ENCODE results near the gene CREB3L1.
A peak's percentile ranks its signal among the peaks of the same experiment; 100 is the strongest.

The CREB3L1 gene

DNA sequence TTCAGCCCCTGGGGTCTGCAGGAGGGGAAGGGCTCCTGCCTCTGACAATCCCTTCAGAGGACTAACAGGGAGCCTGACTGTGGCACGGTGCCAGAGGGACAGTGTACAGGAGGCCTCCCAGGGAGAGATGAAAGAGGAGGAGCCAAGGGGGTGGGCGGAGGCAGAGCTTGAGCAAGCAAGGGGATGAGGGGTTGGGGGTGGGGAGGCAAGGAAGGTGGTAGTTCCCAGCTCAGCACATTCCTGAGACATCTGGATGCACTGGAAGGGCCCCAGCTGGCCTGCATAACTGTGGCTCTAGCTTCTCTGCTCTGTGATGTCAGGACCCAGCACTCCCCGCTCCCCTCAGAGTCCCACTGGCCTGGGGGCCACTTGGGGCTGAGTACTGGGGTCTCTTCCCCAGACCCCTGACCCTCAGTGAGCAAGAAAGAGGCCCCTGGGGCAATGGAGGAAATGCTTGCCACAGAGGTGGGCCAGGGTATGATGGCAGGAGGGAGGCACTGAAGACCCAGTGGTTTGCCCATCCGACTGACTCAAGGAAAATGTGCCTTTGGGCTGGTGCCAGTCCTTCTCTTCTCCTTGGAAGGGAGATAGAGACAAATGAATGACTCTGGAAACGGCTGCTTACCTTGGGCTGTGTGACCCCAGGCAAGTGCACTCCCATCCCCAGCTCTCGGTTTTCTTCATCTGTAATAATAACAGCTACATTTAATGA, 13.3 kb downstream of the CREB3L1 start:
- H2BK5ac ChIP-seq (ENCODE audit: low read depth, low read length, poor library complexity): peak overlapping the region; percentile 32
- H4K91ac ChIP-seq (ENCODE audit: low read depth, low read length): peak overlapping the region; percentile 64
- no peak for DNase-seq
- peak overlapping the region; percentile 0 for H4K8ac ChIP-seq (ENCODE audit: low read depth, low read length)
- no peak overlapping the region for H3K4me3 ChIP-seq (ENCODE audit: low read depth, low read length)
- H3K14ac ChIP-seq (ENCODE audit: low read length): peak overlapping the region; percentile 45
- peaks cover 48 to 54% of the 10 kb centered on the region in 2 experiments for H3K4me1 ChIP-seq (ENCODE audit: control insufficient read depth in 1 of 2, insufficient read depth in 2 of 2, low read length in 2 of 2)
- WGBS (ENCODE audit: extremely low coverage, insufficient coverage, insufficient read length): no CpG with 5 or more reads among the region's 6 CpGs
- peak overlapping the region; percentile 37 for H2BK120ac ChIP-seq (ENCODE audit: insufficient read depth, low read length, poor library complexity)
- no peak overlapping the region for H3K23ac ChIP-seq (ENCODE audit: low read length)
- H3K27ac ChIP-seq (ENCODE audit: low read depth, low read length): peak overlapping the region; percentile 73
- peaks cover 34% of the 10 kb centered on the region for H3K79me1 ChIP-seq (ENCODE audit: low read length)
- no peak overlapping the region for H2AFZ ChIP-seq (ENCODE audit: insufficient read depth, low read length, poor library complexity)
- peaks cover 7% of the 10 kb centered on the region for H3K79me2 ChIP-seq (ENCODE audit: control insufficient read depth, insufficient read depth, low read length, poor library complexity)
- H3K9ac ChIP-seq (ENCODE audit: low read length): no peak overlapping the region
- peak overlapping the region; percentile 75 for H2BK12ac ChIP-seq (ENCODE audit: low read length)
- peak overlapping the region; percentile 55 for H2AK5ac ChIP-seq (ENCODE audit: low read length)
- H3K9me3 ChIP-seq (ENCODE audit: insufficient read depth, low read depth, low read length): no peaks in the 10 kb centered on the region
- H4K12ac ChIP-seq (ENCODE audit: low read depth, low read length): no peak overlapping the region
- no peaks in the 10 kb centered on the region for H3K27me3 ChIP-seq (ENCODE audit: insufficient read depth, low read length)
- peak overlapping the region; percentile 32 for H3K4me2 ChIP-seq (ENCODE audit: low read length)
- H3K18ac ChIP-seq (ENCODE audit: low read length): peak overlapping the region; percentile 35
- H3K36me3 ChIP-seq (ENCODE audit: control insufficient read depth in 1 of 2, insufficient read depth in 2 of 2, low read length in 2 of 2): peaks cover 3 to 10% of the 10 kb centered on the region in 2 experiments
- H3K4ac ChIP-seq (ENCODE audit: low read depth, low read length): peak overlapping the region; percentile 30

DNA sequence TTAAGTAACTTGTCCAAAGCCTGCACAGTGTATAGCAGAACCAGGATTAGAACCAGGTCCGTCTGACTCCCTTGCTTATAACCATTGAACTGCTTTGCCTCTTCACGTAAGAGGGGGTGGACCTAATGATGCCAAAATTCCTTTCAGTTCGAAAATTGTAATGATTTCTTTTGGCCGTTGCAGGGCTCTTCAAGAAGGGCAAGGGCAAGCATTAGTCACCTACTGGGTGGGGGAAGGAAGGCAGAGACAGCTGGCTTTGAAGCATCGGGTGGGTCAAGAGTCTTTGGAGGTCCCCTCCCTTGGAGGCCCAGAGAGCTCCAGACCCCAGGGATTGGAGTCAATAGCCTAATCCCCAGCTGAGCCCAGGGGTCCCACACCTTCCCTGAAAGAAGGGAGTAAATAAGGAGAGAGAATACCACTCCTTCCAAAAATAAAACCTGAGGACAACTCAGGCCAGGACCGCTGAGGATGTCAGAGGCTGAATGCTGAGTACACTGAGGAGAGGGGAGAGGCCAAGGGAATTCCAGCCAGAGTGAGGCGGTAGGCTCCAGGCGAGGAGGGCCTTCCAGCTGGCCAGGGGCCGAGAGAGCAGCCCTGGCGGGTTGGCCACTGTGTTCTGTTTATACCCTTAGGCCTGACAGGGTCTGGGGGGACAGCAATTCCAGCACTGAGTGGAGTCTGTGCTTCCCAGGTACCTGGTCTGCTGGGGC, 14.1 kb downstream of the CREB3L1 start:
- Histone ChIP-seq H3K9me3 (ENCODE audit: insufficient read depth, low read depth, low read length) (no peaks in the 10 kb centered on the region), H3K79me2 (ENCODE audit: control insufficient read depth, insufficient read depth, low read length, poor library complexity) (peaks cover 11% of the 10 kb centered on the region), H4K8ac (ENCODE audit: low read depth, low read length) (peak overlapping the region; percentile 35), H3K36me3 (ENCODE audit: control insufficient read depth in 1 of 2, insufficient read depth in 2 of 2, low read length in 2 of 2) (peaks cover 3 to 10% of the 10 kb centered on the region in 2 experiments), H3K79me1 (ENCODE audit: low read length) (peaks cover 40% of the 10 kb centered on the region), H3K27me3 (ENCODE audit: insufficient read depth, low read length) (no peaks in the 10 kb centered on the region), H2BK12ac (ENCODE audit: low read length) (peak overlapping the region; percentile 68), H3K23ac (ENCODE audit: low read length) (no peak overlapping the region), H3K4me2 (ENCODE audit: low read length) (no peak overlapping the region), H3K4me1 (ENCODE audit: control insufficient read depth in 1 of 2, insufficient read depth in 2 of 2, low read length in 2 of 2) (peaks cover 54 to 60% of the 10 kb centered on the region in 2 experiments), H3K27ac (ENCODE audit: low read depth, low read length) (peak overlapping the region; percentile 73), H2AK5ac (ENCODE audit: low read length) (peak overlapping the region; percentile 49), H3K18ac (ENCODE audit: low read length) (peak overlapping the region; percentile 68), H2BK120ac (ENCODE audit: insufficient read depth, low read length, poor library complexity) (no peak overlapping the region), H4K12ac (ENCODE audit: low read depth, low read length) (no peak overlapping the region), H2BK5ac (ENCODE audit: low read depth, low read length, poor library complexity) (peak overlapping the region; percentile 24), H3K4ac (ENCODE audit: low read depth, low read length) (no peak overlapping the region), H3K4me3 (ENCODE audit: low read depth, low read length) (no peak overlapping the region), H3K9ac (ENCODE audit: low read length) (no peak overlapping the region), H2AFZ (ENCODE audit: insufficient read depth, low read length, poor library complexity) (no peak overlapping the region), H4K91ac (ENCODE audit: low read depth, low read length) (peak overlapping the region; percentile 42), H3K14ac (ENCODE audit: low read length) (peak overlapping the region; percentile 45)
- whole genome bisulfite sequencing (ENCODE audit: extremely low coverage, insufficient coverage, insufficient read length): no CpG with 5 or more reads among the region's 10 CpGs
- DNase-seq: no peak

DNA sequence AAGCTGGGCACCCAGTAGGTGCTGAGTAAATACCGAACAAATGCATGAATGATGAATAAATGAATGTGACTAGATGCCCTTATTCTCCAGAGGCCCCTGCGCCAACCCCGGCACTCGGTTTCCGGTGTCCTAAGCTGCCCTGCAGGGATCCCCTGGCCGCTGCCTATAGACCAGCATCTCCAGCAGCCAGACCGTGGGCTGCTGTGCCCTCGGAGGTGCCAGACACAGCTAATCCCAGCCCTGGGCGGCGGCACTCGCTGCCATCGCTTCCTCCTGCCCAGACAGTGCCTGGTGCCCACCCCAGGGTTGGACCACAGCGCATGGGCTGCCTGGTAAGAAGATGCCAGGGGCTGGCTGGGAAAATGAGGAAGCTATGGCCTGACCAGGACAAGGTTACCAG, 15.6 kb downstream of the CREB3L1 start:
- Histone ChIP-seq H3K14ac (ENCODE audit: low read length) (no peak overlapping the region), H3K4me3 (ENCODE audit: low read depth, low read length) (no peak overlapping the region), H3K9ac (ENCODE audit: low read length) (no peak overlapping the region), H3K79me2 (ENCODE audit: control insufficient read depth, insufficient read depth, low read length, poor library complexity) (peaks cover 11% of the 10 kb centered on the region), H3K18ac (ENCODE audit: low read length) (peak overlapping the region; percentile 14), H2BK12ac (ENCODE audit: low read length) (peak overlapping the region; percentile 11), H2BK5ac (ENCODE audit: low read depth, low read length, poor library complexity) (no peak overlapping the region), H4K12ac (ENCODE audit: low read depth, low read length) (no peak overlapping the region), H2AK5ac (ENCODE audit: low read length) (peak overlapping the region; percentile 20), H3K27me3 (ENCODE audit: insufficient read depth, low read length) (no peaks in the 10 kb centered on the region), H3K36me3 (ENCODE audit: control insufficient read depth in 1 of 2, insufficient read depth in 2 of 2, low read length in 2 of 2) (peaks cover 3 to 10% of the 10 kb centered on the region in 2 experiments), H4K91ac (ENCODE audit: low read depth, low read length) (peak overlapping the region; percentile 60), H3K9me3 (ENCODE audit: insufficient read depth, low read depth, low read length) (peaks cover 2% of the 10 kb centered on the region), H3K4me1 (ENCODE audit: control insufficient read depth in 1 of 2, insufficient read depth in 2 of 2, low read length in 2 of 2) (peaks cover 60 to 63% of the 10 kb centered on the region in 2 experiments), H3K23ac (ENCODE audit: low read length) (no peak overlapping the region), H2AFZ (ENCODE audit: insufficient read depth, low read length, poor library complexity) (no peak overlapping the region), H3K79me1 (ENCODE audit: low read length) (peaks cover 46% of the 10 kb centered on the region), H3K4ac (ENCODE audit: low read depth, low read length) (no peak overlapping the region), H2BK120ac (ENCODE audit: insufficient read depth, low read length, poor library complexity) (peak overlapping the region; percentile 20), H3K27ac (ENCODE audit: low read depth, low read length) (peak overlapping the region; percentile 7), H3K4me2 (ENCODE audit: low read length) (no peak overlapping the region), H4K8ac (ENCODE audit: low read depth, low read length) (no peak overlapping the region)
- no CpG with 5 or more reads among the region's 13 CpGs for WGBS (ENCODE audit: extremely low coverage, insufficient coverage, insufficient read length)
- DNase-seq: no peak

DNA sequence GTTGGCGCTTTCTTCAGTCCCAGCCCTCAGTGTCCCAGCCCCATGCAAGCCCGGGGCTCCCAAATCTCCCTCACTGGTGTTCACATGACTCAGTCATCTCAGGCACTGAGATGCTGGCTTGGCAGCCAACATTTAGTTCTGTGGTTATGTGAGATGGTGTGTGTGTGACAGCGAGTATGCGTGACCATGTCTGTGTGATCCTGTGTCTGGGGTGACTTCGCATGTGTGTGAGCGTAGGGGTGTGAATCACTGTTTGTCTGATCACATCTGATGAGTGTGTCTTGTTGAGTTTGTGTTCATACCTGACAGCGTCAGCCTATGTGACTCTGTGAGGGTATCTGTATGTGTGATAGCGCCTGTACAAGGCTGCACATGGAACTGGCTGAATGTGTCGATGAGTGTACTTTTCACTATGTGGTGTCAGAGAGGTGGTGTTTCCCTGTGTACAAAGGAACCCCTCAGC, 16.2 kb downstream of the CREB3L1 start:
- H3K36me3 ChIP-seq (ENCODE audit: control insufficient read depth in 1 of 2, insufficient read depth in 2 of 2, low read length in 2 of 2): peaks cover 3 to 8% of the 10 kb centered on the region in 2 experiments
- H3K4me2 ChIP-seq (ENCODE audit: low read length): no peak overlapping the region
- no peak for DNase-seq
- no peak overlapping the region for H2AFZ ChIP-seq (ENCODE audit: insufficient read depth, low read length, poor library complexity)
- peaks cover 56 to 61% of the 10 kb centered on the region in 2 experiments for H3K4me1 ChIP-seq (ENCODE audit: control insufficient read depth in 1 of 2, insufficient read depth in 2 of 2, low read length in 2 of 2)
- H3K27ac ChIP-seq (ENCODE audit: low read depth, low read length): peak overlapping the region; percentile 88
- peaks cover 2% of the 10 kb centered on the region for H3K9me3 ChIP-seq (ENCODE audit: insufficient read depth, low read depth, low read length)
- H3K4me3 ChIP-seq (ENCODE audit: low read depth, low read length): no peak overlapping the region
- no peak overlapping the region for H3K14ac ChIP-seq (ENCODE audit: low read length)
- peaks cover 11% of the 10 kb centered on the region for H3K79me2 ChIP-seq (ENCODE audit: control insufficient read depth, insufficient read depth, low read length, poor library complexity)
- H3K79me1 ChIP-seq (ENCODE audit: low read length): peaks cover 46% of the 10 kb centered on the region
- no peak overlapping the region for H3K4ac ChIP-seq (ENCODE audit: low read depth, low read length)
- no peaks in the 10 kb centered on the region for H3K27me3 ChIP-seq (ENCODE audit: insufficient read depth, low read length)
- no peak overlapping the region for H2BK5ac ChIP-seq (ENCODE audit: low read depth, low read length, poor library complexity)
- peak overlapping the region; percentile 3 for H2AK5ac ChIP-seq (ENCODE audit: low read length)
- peak overlapping the region; percentile 9 for H3K18ac ChIP-seq (ENCODE audit: low read length)
- H2BK120ac ChIP-seq (ENCODE audit: insufficient read depth, low read length, poor library complexity): peak overlapping the region; percentile 20
- no peak overlapping the region for H4K12ac ChIP-seq (ENCODE audit: low read depth, low read length)
- peak overlapping the region; percentile 11 for H2BK12ac ChIP-seq (ENCODE audit: low read length)
- H4K8ac ChIP-seq (ENCODE audit: low read depth, low read length): no peak overlapping the region
- no peak overlapping the region for H3K23ac ChIP-seq (ENCODE audit: low read length)
- peak overlapping the region; percentile 60 for H4K91ac ChIP-seq (ENCODE audit: low read depth, low read length)
- no CpG with 5 or more reads among the region's 9 CpGs for WGBS (ENCODE audit: extremely low coverage, insufficient coverage, insufficient read length)
- H3K9ac ChIP-seq (ENCODE audit: low read length): no peak overlapping the region

Measured in trophoblast cell (in vitro differentiated cells and primary cell).